Stimulated activated CD8-positive, alpha-beta memory T cell treated with anti-CD3 and anti-CD28 coated beads, Interleukin-7, amount 100 ng/mL, for 48 hours (primary cell): ENCODE measurements around the gene PDLIM7.
"Not testable (repeated sequence)": the region's sequence is repeated elsewhere in the genome, so short reads cannot be mapped to it uniquely, and the experiment has no call there.

ENCODE experiments used
- DNase-seq, 2 donors: peaks; one replicate each; pipeline ENCODE4 v3.0.0-alpha.2; 2020; ENCODE audit warnings: low read depth in 1 of 2; ENCODE audit errors: extremely low read depth in 1 of 2

PDLIM7 gene

GRCh38 chr5:177497292-177498012 lies at the start of gene PDLIM7:
PDLIM7 (minus strand) TSS chr5:177497604; CDS start chr5:177496512, 1,092 bp downstream.
- DNase-seq = peak; percentile 84 to 85

GRCh38 chr5:177546258-177546741 lies 48.9 kb upstream of the PDLIM7 start:
- DNase-seq = no peak

- DNase-seq = no peak
Observed at GRCh38 chr5:177545487-177546257, 48.3 kb upstream of the PDLIM7 start.

- no peak for DNase-seq
Observed at GRCh38 chr5:177542816-177543465, 45.5 kb upstream of the PDLIM7 start.

GRCh38 chr5:177540438-177540837 lies 43.0 kb upstream of the PDLIM7 start:
- DNase-seq = no peak

- no peak for DNase-seq
Observed at GRCh38 chr5:177539411-177539810, 42.0 kb upstream of the PDLIM7 start.

GRCh38 chr5:177538876-177539275 lies 41.5 kb upstream of the PDLIM7 start:
- no peak for DNase-seq

GRCh38 chr5:177537389-177538361 lies 40.3 kb upstream of the PDLIM7 start:
- no peak for DNase-seq

- no peak for DNase-seq
Observed at GRCh38 chr5:177536386-177536785, 39.0 kb upstream of the PDLIM7 start.

GRCh38 chr5:177535125-177535524 lies 37.7 kb upstream of the PDLIM7 start:
- DNase-seq = no peak

- DNase-seq = not testable (repeated sequence)
Observed at GRCh38 chr5:177534433-177534832, 37.0 kb upstream of the PDLIM7 start.

GRCh38 chr5:177531209-177531940 lies 34.0 kb upstream of the PDLIM7 start:
- no peak for DNase-seq

- DNase-seq = no peak
Observed at GRCh38 chr5:177530638-177531037, 33.2 kb upstream of the PDLIM7 start.

GRCh38 chr5:177529247-177530203 lies 32.1 kb upstream of the PDLIM7 start:
- no peak for DNase-seq

GRCh38 chr5:177528631-177529030 lies 31.2 kb upstream of the PDLIM7 start:
- DNase-seq = no peak

GRCh38 chr5:177527595-177527994 lies 30.2 kb upstream of the PDLIM7 start:
- DNase-seq = no peak

GRCh38 chr5:177526791-177527190 lies 29.4 kb upstream of the PDLIM7 start:
- DNase-seq = no peak

GRCh38 chr5:177526191-177526590 lies 28.8 kb upstream of the PDLIM7 start:
- DNase-seq = no peak
